Mesenchymal stem cell (in vitro differentiated cells and primary cell): ENCODE results near the gene LHFPL2.

ENCODE experiments used
- DNase-seq: peaks from one replicate; pipeline ENCODE4 v3.0.0-alpha.2; 2013
- H2AFZ ChIP-seq: one replicate; pipeline ENCODE4 v1.6.1; 2013; ENCODE audit warnings: low read depth, mild to moderate bottlenecking, control low read depth, inconsistent platforms, low read length, moderate library complexity
- H2AK5ac ChIP-seq: 2 replicates; pipeline ENCODE4 v1.6.1; 2013; ENCODE audit warnings: low read length, moderate library complexity, mild to moderate bottlenecking, inconsistent platforms; ENCODE audit not compliant: severe bottlenecking
- H2BK120ac ChIP-seq: one replicate; pipeline ENCODE4 v1.6.1; 2013; ENCODE audit warnings: low read depth, mild to moderate bottlenecking, inconsistent platforms, low read length, moderate library complexity
- H2BK12ac ChIP-seq, 2 experiments: one replicate each; pipeline ENCODE4 v1.6.1; 2013; ENCODE audit warnings: inconsistent platforms in 2 of 2, low read length in 2 of 2, mild to moderate bottlenecking in 2 of 2, moderate library complexity in 2 of 2, control low read depth in 1 of 2
- H2BK15ac ChIP-seq: one replicate; pipeline ENCODE4 v1.6.1; 2013; ENCODE audit warnings: mild to moderate bottlenecking, low read depth, inconsistent platforms; ENCODE audit not compliant: poor library complexity, severe bottlenecking
- H2BK5ac ChIP-seq: 2 replicates; pipeline ENCODE4 v1.6.1; 2013; ENCODE audit warnings: low read depth, mild to moderate bottlenecking, low read length, control low read depth, inconsistent platforms; ENCODE audit not compliant: poor library complexity, severe bottlenecking
- H3K14ac ChIP-seq, 2 experiments: one replicate each; pipeline ENCODE4 v1.6.1; 2013; ENCODE audit warnings: inconsistent platforms in 2 of 2, low read length in 2 of 2, control low read depth in 1 of 2, mild to moderate bottlenecking in 1 of 2, moderate library complexity in 1 of 2
- H3K18ac ChIP-seq, 2 experiments: one replicate each; pipeline ENCODE4 v1.6.1; 2013; ENCODE audit warnings: inconsistent platforms in 2 of 2, low read length in 2 of 2, control low read depth in 1 of 2, low read depth in 1 of 2, mild to moderate bottlenecking in 1 of 2
- H3K23ac ChIP-seq, 2 experiments: one replicate each; pipeline ENCODE4 v1.6.1; 2013; ENCODE audit warnings: inconsistent platforms in 2 of 2, low read length in 2 of 2, mild to moderate bottlenecking in 2 of 2, moderate library complexity in 2 of 2, control low read depth in 1 of 2
- H3K27ac ChIP-seq: 2 replicates; pipeline ENCODE4 v1.5.1; 2013; ENCODE audit warnings: mild to moderate bottlenecking, moderate library complexity, low read length, control low read depth, inconsistent platforms; ENCODE audit not compliant: poor library complexity, severe bottlenecking
- H3K27me3 ChIP-seq, 2 experiments: 2 replicates each; pipeline versions ENCODE4 v1.6.1 to v1.7.0; 2013; ENCODE audit warnings: low read length in 2 of 2, mild to moderate bottlenecking in 2 of 2, moderate library complexity in 2 of 2, control low read depth in 1 of 2, inconsistent platforms in 1 of 2; ENCODE audit not compliant: control insufficient read depth in 1 of 2, insufficient read depth in 1 of 2
- H3K36me3 ChIP-seq, 2 experiments: 2 replicates each; pipeline versions ENCODE4 v1.6.1 to v1.7.0; 2013; ENCODE audit warnings: low read length in 2 of 2, control low read depth in 1 of 2, inconsistent platforms in 1 of 2, low read depth in 1 of 2, mild to moderate bottlenecking in 1 of 2; ENCODE audit not compliant: insufficient read depth in 2 of 2, control insufficient read depth in 1 of 2
- H3K4ac ChIP-seq, 2 experiments: one replicate each; pipeline ENCODE4 v1.6.1; 2013; ENCODE audit warnings: inconsistent platforms in 2 of 2, low read length in 2 of 2, mild to moderate bottlenecking in 2 of 2, moderate library complexity in 2 of 2, control low read depth in 1 of 2, low read depth in 1 of 2
- H3K4me1 ChIP-seq: 2 replicates; pipeline ENCODE4 v1.6.1; 2013; ENCODE audit warnings: low read depth, low read length, control low read depth; ENCODE audit not compliant: control insufficient read depth, insufficient read depth
- H3K4me2 ChIP-seq: 2 replicates; pipeline ENCODE4 v1.6.1; 2013; ENCODE audit warnings: low read length, mild to moderate bottlenecking, inconsistent platforms; ENCODE audit not compliant: poor library complexity, severe bottlenecking
- H3K4me3 ChIP-seq, 2 experiments: 2 replicates each; pipeline versions ENCODE4 v1.5.1 to v1.7.0; 2013; ENCODE audit warnings: low read length in 2 of 2, mild to moderate bottlenecking in 2 of 2, control low read depth in 1 of 2, low read depth in 1 of 2; ENCODE audit not compliant: insufficient read depth in 1 of 2
- H3K79me1 ChIP-seq: replicated peaks from 2 replicates; pipeline ENCODE4 v1.6.1; 2013; ENCODE audit warnings: mild to moderate bottlenecking, control low read depth, low read length, inconsistent platforms; ENCODE audit not compliant: poor library complexity, severe bottlenecking
- H3K9ac ChIP-seq: 2 replicates; pipeline ENCODE4 v1.7.0; 2013; ENCODE audit warnings: mild to moderate bottlenecking, low read length, moderate library complexity
- H3K9me3 ChIP-seq: 2 replicates; pipeline ENCODE4 v1.7.0; 2013; ENCODE audit warnings: mild to moderate bottlenecking, low read length; ENCODE audit not compliant: control insufficient read depth
- H4K8ac ChIP-seq: one replicate; pipeline ENCODE4 v1.6.1; 2013; ENCODE audit warnings: inconsistent platforms, mild to moderate bottlenecking, low read length, moderate library complexity
- H4K91ac ChIP-seq: one replicate; pipeline ENCODE4 v1.6.1; 2013; ENCODE audit warnings: mild to moderate bottlenecking, low read length, inconsistent platforms
- WGBS: methylation state at CpG from one replicate; pipeline ENCODE4 v1.1.7; 2013; ENCODE audit warnings: mixed read lengths; 5-methylcytosine and 5-hydroxymethylcytosine counted together

The LHFPL2 gene

DNA sequence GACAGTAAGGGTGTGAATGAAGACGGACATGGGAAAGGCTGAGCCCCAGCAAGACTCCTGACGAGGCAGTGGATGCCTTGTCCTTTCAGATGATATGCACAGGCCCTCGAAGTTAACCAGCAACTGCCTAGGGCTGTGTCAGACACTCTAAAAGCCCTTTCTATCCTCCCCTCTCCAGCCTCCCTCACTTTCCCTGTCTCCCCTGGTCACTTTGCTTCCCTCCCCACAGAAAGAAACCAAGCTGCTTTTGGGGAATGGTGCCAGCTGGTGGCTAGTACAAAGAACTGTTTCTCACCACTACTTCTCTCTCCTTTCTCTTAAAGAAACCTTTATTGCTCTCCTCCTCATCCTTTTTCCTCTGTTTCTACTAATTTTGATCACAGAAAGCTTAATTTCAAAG lies 21.4 kb downstream of the LHFPL2 start:
- Histone ChIP-seq H2BK12ac (peak overlapping the region in 1 of 2 experiments; percentile 60), H2AFZ (no peak overlapping the region), H2AK5ac (peak overlapping the region; percentile 69), H3K14ac (peak overlapping the region in 1 of 2 experiments; percentile 45), H3K4me1 (peaks cover 11% of the 10 kb centered on the region), H3K4ac (no peak overlapping the region), H3K23ac (no peak overlapping the region), H3K4me2 (no peak overlapping the region), H4K8ac (no peak overlapping the region), H3K4me3 (no peak overlapping the region), H2BK5ac (no peak overlapping the region), H3K9me3 (no peaks in the 10 kb centered on the region), H4K91ac (no peak overlapping the region), H3K36me3 (peaks cover 27 to 72% of the 10 kb centered on the region in 2 experiments), H3K18ac (peak overlapping the region; percentile 29 to 46), H2BK15ac (no peak overlapping the region), H3K27me3 (no peaks in the 10 kb centered on the region), H3K79me1 (peaks cover 23% of the 10 kb centered on the region), H3K27ac (no peak overlapping the region), H3K9ac (no peak overlapping the region), H2BK120ac (no peak overlapping the region)
- no peak for DNase-seq
- WGBS = 78% methylated on average over 3 of the region's 3 CpGs

DNA sequence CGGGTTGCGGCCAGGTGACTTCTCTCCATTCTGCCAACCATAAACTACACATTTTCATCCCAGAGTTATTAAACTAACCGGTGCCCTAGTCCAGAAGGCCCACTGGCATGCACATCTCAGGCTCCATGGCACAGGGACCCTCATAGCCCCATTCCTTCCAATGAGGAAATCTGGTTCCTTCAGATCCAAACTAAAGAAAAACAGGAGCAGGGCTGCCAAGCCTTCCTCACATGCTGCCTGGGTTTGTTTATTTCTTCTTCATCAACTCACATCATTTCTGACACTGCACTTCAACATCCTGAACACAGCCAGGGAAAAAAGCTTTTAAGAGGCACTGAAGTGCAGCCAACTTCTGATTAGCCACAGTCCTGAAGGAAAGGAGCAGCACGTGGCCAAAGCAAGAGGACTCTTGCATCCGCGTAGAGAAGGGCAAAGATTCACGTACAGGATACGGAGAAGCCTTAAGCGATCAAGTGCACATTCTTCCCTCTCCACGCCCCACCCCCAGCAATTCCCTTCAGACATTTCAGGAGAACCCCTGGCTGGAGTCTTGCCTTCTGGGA lies 22.5 kb downstream of the LHFPL2 start:
- no peak overlapping the region for H3K18ac ChIP-seq
- H3K4me3 ChIP-seq = no peak overlapping the region
- no peak for DNase-seq
- peak overlapping the region in 1 of 2 experiments; percentile 37 for H3K23ac ChIP-seq
- peaks cover 11% of the 10 kb centered on the region for H3K4me1 ChIP-seq
- H2AK5ac ChIP-seq = peak overlapping the region; percentile 19
- no peaks in the 10 kb centered on the region for H3K27me3 ChIP-seq
- H3K36me3 ChIP-seq = peaks cover 25 to 64% of the 10 kb centered on the region in 2 experiments
- H2AFZ ChIP-seq = no peak overlapping the region
- no peak overlapping the region for H3K14ac ChIP-seq
- H3K4me2 ChIP-seq = no peak overlapping the region
- 74% methylated on average over 10 of the region's 10 CpGs for WGBS
- no peak overlapping the region for H4K8ac ChIP-seq
- H2BK120ac ChIP-seq = no peak overlapping the region
- no peaks in the 10 kb centered on the region for H3K9me3 ChIP-seq
- no peak overlapping the region for H3K4ac ChIP-seq
- no peak overlapping the region for H3K27ac ChIP-seq
- H3K79me1 ChIP-seq = peaks cover 26% of the 10 kb centered on the region
- no peak overlapping the region for H2BK12ac ChIP-seq
- no peak overlapping the region for H2BK15ac ChIP-seq
- no peak overlapping the region for H3K9ac ChIP-seq
- H2BK5ac ChIP-seq = no peak overlapping the region
- H4K91ac ChIP-seq = no peak overlapping the region

DNA sequence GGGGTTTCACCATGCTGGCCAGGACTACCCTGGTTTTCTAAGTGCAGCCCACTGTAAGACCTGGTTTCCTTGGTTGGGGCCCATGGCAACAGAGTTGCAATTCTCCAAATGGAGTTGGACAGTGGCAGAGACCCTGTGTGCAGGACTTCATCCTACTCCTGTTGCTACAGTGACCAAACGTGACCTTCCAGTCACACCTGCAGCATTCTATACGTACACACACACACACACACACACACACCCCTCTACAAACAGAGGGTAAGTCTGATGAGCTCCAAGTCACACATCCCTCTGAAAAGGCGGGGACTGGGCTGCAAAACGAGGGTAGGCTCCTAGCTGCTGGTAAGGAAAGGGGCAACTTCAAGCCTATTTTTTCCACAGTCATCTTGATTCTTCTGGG lies 23.6 kb downstream of the LHFPL2 start:
- no peak overlapping the region for H3K4me3 ChIP-seq
- no peak overlapping the region for H2BK12ac ChIP-seq
- no peak overlapping the region for H2AK5ac ChIP-seq
- H3K79me1 ChIP-seq = peaks cover 29% of the 10 kb centered on the region
- no peak overlapping the region for H2AFZ ChIP-seq
- H3K23ac ChIP-seq = no peak overlapping the region
- no peak overlapping the region for H3K14ac ChIP-seq
- no peak overlapping the region for H3K4ac ChIP-seq
- no peak overlapping the region for H2BK5ac ChIP-seq
- H3K9me3 ChIP-seq = peaks cover 4% of the 10 kb centered on the region
- WGBS = 95% methylated on average over 4 of the region's 4 CpGs
- peaks cover 11% of the 10 kb centered on the region for H3K4me1 ChIP-seq
- H3K36me3 ChIP-seq = peaks cover 20 to 59% of the 10 kb centered on the region in 2 experiments
- H4K91ac ChIP-seq = no peak overlapping the region
- H2BK120ac ChIP-seq = no peak overlapping the region
- no peak overlapping the region for H3K4me2 ChIP-seq
- no peak overlapping the region for H3K27ac ChIP-seq
- peak overlapping the region in 1 of 2 experiments; percentile 19 for H3K18ac ChIP-seq
- no peak overlapping the region for H2BK15ac ChIP-seq
- no peaks in the 10 kb centered on the region for H3K27me3 ChIP-seq
- no peak overlapping the region for H3K9ac ChIP-seq
- no peak for DNase-seq
- H4K8ac ChIP-seq = no peak overlapping the region

DNA sequence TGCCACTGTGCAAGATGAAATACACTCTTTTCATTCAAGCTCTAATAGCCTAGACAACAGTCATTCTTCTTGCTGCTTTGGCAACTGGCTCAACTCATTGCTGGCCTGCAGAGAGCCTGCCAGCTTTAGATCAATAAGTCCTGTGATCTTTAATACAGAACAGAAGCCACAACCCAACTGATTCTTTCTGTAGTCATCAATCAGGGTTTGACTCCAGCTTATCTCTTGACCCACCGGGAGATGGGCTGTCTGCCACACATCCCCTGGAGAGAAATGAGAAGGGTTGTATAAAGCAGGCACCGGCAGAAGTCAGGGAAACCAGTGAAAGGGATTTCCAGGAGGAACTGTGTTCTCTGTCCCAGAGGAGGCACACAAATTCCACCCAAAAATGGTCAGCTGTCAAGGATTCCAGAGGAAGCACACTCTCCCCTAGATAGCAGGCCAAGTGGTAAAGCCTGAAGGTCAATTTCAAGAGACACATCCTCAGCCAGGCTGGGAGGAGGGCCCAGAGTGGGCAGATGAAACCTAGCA lies 24.5 kb downstream of the LHFPL2 start:
- Histone ChIP-seq H2AK5ac (no peak overlapping the region), H3K23ac (no peak overlapping the region), H3K4me3 (no peak overlapping the region)

More for the DNA sequence above, 24.5 kb downstream of the LHFPL2 start:
- Histone ChIP-seq H3K27ac (no peak overlapping the region), H3K4me1 (peaks cover 11% of the 10 kb centered on the region), H3K27me3 (no peaks in the 10 kb centered on the region), H2AFZ (no peak overlapping the region), H3K4ac (no peak overlapping the region), H2BK15ac (no peak overlapping the region), H3K18ac (no peak overlapping the region), H3K9me3 (peaks cover 4% of the 10 kb centered on the region), H2BK12ac (no peak overlapping the region), H4K8ac (no peak overlapping the region), H3K14ac (no peak overlapping the region), H4K91ac (no peak overlapping the region), H3K79me1 (peaks cover 29% of the 10 kb centered on the region), H2BK120ac (no peak overlapping the region), H3K4me2 (no peak overlapping the region), H3K9ac (peak overlapping the region; percentile 2), H3K36me3 (peaks cover 18 to 49% of the 10 kb centered on the region in 2 experiments), H2BK5ac (no peak overlapping the region)
- WGBS = 8% methylated on average over 2 of the region's 2 CpGs
- no peak for DNase-seq
